D721Med (cell line): ENCODE results near the gene TSHZ1.

Source experiments
- DNase-seq: peaks from one replicate; pipeline ENCODE4 v3.0.0; 2011; ENCODE audit warnings: low spot score; ENCODE audit not compliant: insufficient read length
- FAIRE-seq: peaks from 2 replicates; lab custom pipeline; 2011; peaks lifted over from hg19 to GRCh38; lab: Jason Lieb, UNC
- CTCF ChIP-seq: IDR thresholded peaks from 2 replicates; pipeline ENCODE4 v1.5.1; 2012; ENCODE audit warnings: mild to moderate bottlenecking, control low read depth; ENCODE audit not compliant: insufficient read depth; ENCODE audit errors: missing control alignments

TSHZ1 gene

GRCh38 chr18:75287006-75287405 lies 76.4 kb downstream of the TSHZ1 start:
- no peak for TF ChIP-seq CTCF

DNA sequence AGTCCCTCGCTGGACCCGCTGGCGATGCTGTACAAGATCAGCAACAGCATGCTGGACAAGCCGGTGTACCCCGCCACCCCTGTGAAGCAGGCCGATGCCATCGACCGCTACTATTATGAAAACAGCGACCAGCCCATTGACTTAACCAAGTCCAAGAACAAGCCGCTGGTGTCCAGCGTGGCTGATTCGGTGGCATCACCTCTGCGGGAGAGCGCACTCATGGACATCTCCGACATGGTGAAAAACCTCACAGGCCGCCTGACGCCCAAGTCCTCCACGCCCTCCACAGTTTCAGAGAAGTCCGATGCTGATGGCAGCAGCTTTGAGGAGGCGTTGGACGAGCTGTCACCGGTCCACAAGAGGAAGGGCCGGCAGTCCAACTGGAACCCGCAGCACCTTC lies 77.1 kb downstream of the TSHZ1 start:
- DNase-seq, result no peak
- FAIRE-seq, result no peak
- no peak for TF ChIP-seq CTCF

More at GRCh38 chr18:75287006-75287405, 76.4 kb downstream of the TSHZ1 start:
- no peak for FAIRE-seq
- no peak for DNase-seq

GRCh38 chr18:75289761-75290160 lies 79.2 kb downstream of the TSHZ1 start:
- TF ChIP-seq CTCF, result no peak
- peak; percentile 98 for FAIRE-seq
- no peak for DNase-seq

DNA sequence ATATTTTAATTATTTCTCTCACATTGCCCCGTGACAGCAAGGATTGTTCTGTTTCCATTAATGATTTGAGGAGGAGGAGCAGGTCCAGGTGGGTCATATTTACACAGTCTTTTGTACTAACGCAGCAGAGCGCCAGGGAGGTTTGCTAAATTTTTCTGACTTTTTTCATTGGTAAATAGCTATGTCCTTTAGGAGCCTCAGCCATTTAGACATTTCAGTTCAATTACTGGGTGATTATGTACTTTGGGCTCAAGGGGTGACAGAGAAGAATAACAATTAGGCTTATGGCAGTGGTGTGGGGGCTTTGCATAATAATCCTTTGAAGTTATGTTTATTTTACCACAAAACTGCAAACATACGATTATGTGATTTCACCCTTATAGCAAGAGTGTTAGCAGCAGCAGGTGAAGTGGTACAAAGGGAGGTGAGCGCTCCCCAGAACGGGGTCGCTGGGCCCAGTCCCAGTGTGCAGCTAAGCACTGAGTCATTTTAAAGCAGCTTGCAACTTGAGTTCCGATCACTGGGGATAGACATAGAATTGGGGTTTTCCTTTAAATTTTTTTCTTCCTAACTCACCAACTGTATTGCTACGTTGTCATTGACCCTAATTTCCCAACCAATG lies 80.3 kb downstream of the TSHZ1 start:
- FAIRE-seq (peak; percentile 95), DNase-seq (no peak)
- no peak for TF ChIP-seq CTCF

DNA sequence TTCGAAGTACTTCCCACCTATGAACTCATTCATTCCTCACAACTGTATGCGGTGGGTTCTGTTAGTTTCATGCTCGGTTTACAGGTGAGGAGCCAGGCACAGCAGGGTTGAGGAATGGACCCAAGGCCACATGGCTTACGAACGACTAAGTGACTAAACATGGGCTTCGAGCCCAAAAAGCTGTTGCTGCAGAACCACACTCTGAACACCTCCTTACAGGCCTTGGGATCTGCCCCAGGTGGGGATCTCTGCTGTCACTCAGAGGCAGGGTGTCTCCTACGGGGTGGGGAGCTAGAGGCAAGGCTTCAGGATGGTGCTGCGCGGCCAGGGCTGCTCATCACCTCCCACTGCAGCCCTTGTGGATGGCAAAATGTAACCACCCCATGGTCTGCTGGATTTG lies 80.9 kb downstream of the TSHZ1 start:
- DNase-seq, result no peak
- no peak for TF ChIP-seq CTCF
- no peak for FAIRE-seq

DNA sequence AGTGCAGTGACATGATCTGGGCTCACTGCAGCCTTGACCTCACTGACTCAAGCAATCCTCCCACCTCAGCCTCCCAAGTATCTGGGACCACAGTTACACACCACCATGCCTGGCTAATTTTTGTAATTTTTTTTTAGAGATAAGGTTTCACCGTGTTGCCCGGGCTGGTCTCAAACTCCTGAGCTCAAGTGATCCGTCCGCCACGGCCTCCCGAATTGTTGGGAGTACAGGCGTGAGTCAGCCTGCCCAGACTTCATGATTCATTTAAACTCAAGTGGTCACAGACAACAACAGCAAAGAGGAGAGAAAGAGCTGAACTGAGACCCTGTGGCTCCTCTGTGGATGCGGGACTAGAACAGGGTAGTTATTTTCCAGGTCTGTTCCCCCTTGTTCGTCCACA lies 83.0 kb downstream of the TSHZ1 start:
- DNase-seq, result no peak
- TF ChIP-seq CTCF, result no peak
- FAIRE-seq, result peak; percentile 60

DNA sequence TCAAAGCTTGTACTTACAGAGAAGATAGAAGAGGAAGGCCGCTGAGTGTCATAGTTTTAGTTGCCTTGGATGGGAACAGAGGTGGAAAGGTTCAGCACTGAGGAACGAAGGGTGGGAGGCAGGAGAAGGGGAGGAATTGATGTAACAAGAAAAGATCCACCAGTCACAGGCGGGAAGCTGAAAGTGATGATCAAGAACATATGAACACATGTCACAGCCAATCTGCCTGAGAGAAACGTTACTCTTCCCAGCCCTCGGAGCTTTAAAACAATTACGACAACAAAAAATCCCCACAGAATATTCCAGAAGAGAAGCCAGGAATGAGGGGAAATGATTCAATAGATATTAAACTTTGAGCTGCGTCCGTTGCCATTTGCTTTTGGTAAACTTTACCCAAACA lies 87.1 kb downstream of the TSHZ1 start:
- no peak for TF ChIP-seq CTCF
- no peak for DNase-seq
- FAIRE-seq, result no peak
